Transverse colon (tissue), 4 donors: ENCODE measurements around the gene ATP8B4. TPM values are rescaled to one million over a fixed set of nuclear protein-coding genes. Genes with fewer than 3 reads are reported as not detected.

Source experiments
- DNase-seq: peaks from one replicate; pipeline ENCODE4 v3.0.0-alpha.2; 2019
- H3K27ac ChIP-seq, 4 donors: fragments of 200-600 bp; sonication (generic); 2 replicates each; pipeline ENCODE4 v1.5.1; 2016 to 2018; ENCODE audit warnings: inconsistent platforms in 4 of 4
- H3K27me3 ChIP-seq: fragments of 200-600 bp; sonication (generic); 2 replicates; pipeline ENCODE4 v1.5.1; 2017; ENCODE audit warnings: inconsistent platforms
- H3K36me3 ChIP-seq, 4 donors: fragments of 200-600 bp; sonication (generic); 2 replicates each; pipeline ENCODE4 v1.5.1; 2017 to 2019; ENCODE audit warnings: inconsistent platforms in 4 of 4
- H3K4me1 ChIP-seq, 4 donors: fragments of 200-600 bp; sonication (generic); 2 replicates each; pipeline ENCODE4 v1.5.1; 2017 to 2020; ENCODE audit warnings: inconsistent platforms in 4 of 4
- H3K4me3 ChIP-seq, 4 donors: fragments of 200-600 bp; sonication (generic); 1 replicate in 1 of 4; 2 replicates in 3 of 4; pipeline versions ENCODE4 v1.5.1 to v1.6.1; 2017 to 2019; ENCODE audit warnings: inconsistent platforms in 4 of 4
- H3K9me3 ChIP-seq, 2 donors: fragments of 200-600 bp; sonication (generic); 2 replicates each; pipeline ENCODE4 v1.5.1; 2017 to 2019; ENCODE audit warnings: inconsistent platforms in 2 of 2
- EP300 ChIP-seq: sonication (generic); formaldehyde crosslinking; IDR thresholded peaks from one replicate; pipeline ENCODE4 v1.6.1; 2017; ENCODE audit warnings: antibody characterized with exemption, low read depth
- POLR2A ChIP-seq: fragments of 450-650 bp; IDR thresholded peaks from one replicate; pipeline ENCODE4 v1.6.1; 2016; ENCODE audit warnings: antibody characterized with exemption, mild to moderate bottlenecking, moderate library complexity
- POLR2AphosphoS5 ChIP-seq, 3 donors: sonication (generic); formaldehyde crosslinking; IDR thresholded peaks; one replicate each; pipeline ENCODE4 v1.6.1; 2016; ENCODE audit warnings: antibody characterized with exemption in 3 of 3
- whole genome bisulfite sequencing, 2 donors: methylation state at CpG; one replicate each; pipeline ENCODE4 v1.1.5; 2018; ENCODE audit warnings: low coverage in 1 of 2; 5-methylcytosine and 5-hydroxymethylcytosine counted together
- in situ Hi-C, 4 donors: fragments of 200-750 bp; cut with MboI; loops; one replicate each; pipeline versions ENCODE4 v1.15.0 to v1.15.1; 2017; ENCODE audit warnings: low sequenced_read_pairs in 3 of 4, low pct_ligation_motif_present in 1 of 4, low pct_unique_long_range_greater_than_20kb in 1 of 4
- intact Hi-C: fragments of 100-400 bp; cut with DNase I; formaldehyde crosslinking; loops from one replicate; pipeline ENCODE4 v1.15.1; 2023; ENCODE audit warnings: low total_unique reads
- total RNA-seq, 4 donors: library from RNA; depleted of rRNA; stranded (reverse); fragments of >200 nt; gene quantifications; one replicate each; pipeline ENCODE4 v1.1.0, GENCODE V29; 2016
- TF ChIP-seq, protein P1 (sequence below), 5 experiments: fragments of 200-600 bp in 3 of 5; fragments of 450-650 bp in 2 of 5; sonication (generic) in 3 of 5; IDR thresholded peaks; 1 replicate in 2 of 5; 2 replicates in 3 of 5; pipeline ENCODE4 v1.5.1; 2016 to 2017; ENCODE audit warnings: antibody characterized with exemption in 5 of 5, inconsistent platforms in 3 of 5, mild to moderate bottlenecking in 2 of 5, moderate library complexity in 1 of 5

The ATP8B4 gene
- total RNA-seq, 4 donors from 2014 or later = 6.2 to 26.2 (median 8.5) TPM

DNA sequence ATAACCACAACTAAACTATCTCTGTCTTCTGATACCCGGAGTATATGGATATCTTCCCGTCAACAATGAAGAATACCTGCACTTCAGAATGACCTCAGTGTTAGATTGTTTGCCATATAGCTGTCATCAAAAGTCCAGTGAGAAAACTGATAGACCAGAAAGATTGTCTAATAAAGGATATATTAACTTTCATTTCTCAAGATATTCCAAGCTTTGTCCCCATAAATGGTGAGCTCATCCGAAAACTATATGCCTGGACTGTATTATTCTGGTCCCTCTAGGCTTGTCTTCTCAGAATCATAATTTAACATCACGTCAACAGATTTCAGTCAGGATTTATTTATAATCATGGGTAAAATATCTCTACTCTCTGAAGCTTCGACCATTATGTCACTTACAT is 100.5 kb downstream of the ATP8B4 start:
- no peak overlapping the region for H3K4me3 ChIP-seq
- no peak for DNase-seq
- WGBS, 2 donors = 91 to 100% methylated on average over 4 to 5 of the region's 5 CpGs
- H3K4me1 ChIP-seq = no peaks in the 10 kb centered on the region
- intact Hi-C loops (no loop called here), in situ Hi-C loops (no loop called here)
- H3K36me3 ChIP-seq = no peaks in the 10 kb centered on the region
- H3K27me3 ChIP-seq = no peaks in the 10 kb centered on the region
- H3K27ac ChIP-seq = no peak overlapping the region
- no peaks in the 10 kb centered on the region for H3K9me3 ChIP-seq
- TF ChIP-seq POLR2A (no peak), POLR2AphosphoS5 (IDR thresholded peaks at IDR 0.05) (no peak)

DNA sequence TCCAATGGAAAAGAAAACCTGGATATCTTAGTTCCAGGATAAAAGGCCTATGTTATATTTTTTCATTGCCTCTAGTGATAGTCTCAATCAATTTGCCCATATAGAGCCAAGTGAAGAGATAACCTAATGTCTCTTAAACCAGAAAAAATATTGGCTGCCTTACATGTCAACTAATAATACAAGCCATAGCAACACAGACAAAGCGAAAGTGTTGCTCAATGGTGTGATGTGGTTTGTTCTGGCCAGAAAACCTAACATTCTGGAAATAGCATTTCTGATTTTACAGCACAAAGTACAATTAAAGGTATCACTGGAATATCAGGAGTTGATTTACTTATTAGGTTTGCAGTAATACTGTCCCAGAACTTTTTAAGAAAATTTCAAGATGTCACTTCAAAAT is 101.5 kb downstream of the ATP8B4 start:
- H3K27me3 ChIP-seq = no peaks in the 10 kb centered on the region
- no peak overlapping the region for H3K4me3 ChIP-seq
- no peak for DNase-seq
- H3K27ac ChIP-seq = no peak overlapping the region
- TF ChIP-seq POLR2AphosphoS5 (IDR thresholded peaks at IDR 0.05) = no peak
- TF ChIP-seq POLR2A = no peak
- TF ChIP-seq EP300 = no peak
- TF ChIP-seq, protein P1, sequence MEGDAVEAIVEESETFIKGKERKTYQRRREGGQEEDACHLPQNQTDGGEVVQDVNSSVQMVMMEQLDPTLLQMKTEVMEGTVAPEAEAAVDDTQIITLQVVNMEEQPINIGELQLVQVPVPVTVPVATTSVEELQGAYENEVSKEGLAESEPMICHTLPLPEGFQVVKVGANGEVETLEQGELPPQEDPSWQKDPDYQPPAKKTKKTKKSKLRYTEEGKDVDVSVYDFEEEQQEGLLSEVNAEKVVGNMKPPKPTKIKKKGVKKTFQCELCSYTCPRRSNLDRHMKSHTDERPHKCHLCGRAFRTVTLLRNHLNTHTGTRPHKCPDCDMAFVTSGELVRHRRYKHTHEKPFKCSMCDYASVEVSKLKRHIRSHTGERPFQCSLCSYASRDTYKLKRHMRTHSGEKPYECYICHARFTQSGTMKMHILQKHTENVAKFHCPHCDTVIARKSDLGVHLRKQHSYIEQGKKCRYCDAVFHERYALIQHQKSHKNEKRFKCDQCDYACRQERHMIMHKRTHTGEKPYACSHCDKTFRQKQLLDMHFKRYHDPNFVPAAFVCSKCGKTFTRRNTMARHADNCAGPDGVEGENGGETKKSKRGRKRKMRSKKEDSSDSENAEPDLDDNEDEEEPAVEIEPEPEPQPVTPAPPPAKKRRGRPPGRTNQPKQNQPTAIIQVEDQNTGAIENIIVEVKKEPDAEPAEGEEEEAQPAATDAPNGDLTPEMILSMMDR (IDR thresholded peaks at IDR 0.05) = no peak
- in situ Hi-C loops (no loop called here), intact Hi-C loops (no loop called here)
- no peaks in the 10 kb centered on the region for H3K4me1 ChIP-seq
- 74 to 100% methylated on average over 1 of the region's 1 CpG for WGBS, 2 donors
- H3K36me3 ChIP-seq = no peaks in the 10 kb centered on the region
- no peaks in the 10 kb centered on the region for H3K9me3 ChIP-seq

DNA sequence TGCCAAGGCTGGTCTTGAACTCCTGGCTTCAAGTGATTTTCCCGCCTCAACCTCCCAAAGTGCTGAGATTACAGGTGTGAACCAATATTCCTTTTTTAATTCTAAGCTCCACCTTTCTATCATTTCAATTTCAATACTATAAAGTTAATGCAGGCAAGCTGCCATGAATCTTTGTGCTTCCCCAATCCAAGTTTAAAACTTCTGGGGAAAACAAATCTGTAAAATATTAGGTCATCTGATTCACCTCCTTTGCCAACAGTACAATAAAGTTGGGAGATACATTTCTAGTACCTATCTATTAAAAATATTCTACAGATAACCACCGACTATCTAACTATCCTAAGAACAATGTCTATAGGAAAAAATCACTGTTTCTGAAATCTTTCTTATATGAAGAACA is 102.1 kb downstream of the ATP8B4 start:
- in situ Hi-C loops = no loop called here
- H3K27ac ChIP-seq = no peak overlapping the region
- H3K4me1 ChIP-seq = no peaks in the 10 kb centered on the region
- TF ChIP-seq POLR2A (no peak), EP300 (no peak), POLR2AphosphoS5 (IDR thresholded peaks at IDR 0.05) (no peak)
- TF ChIP-seq, protein P1 (IDR thresholded peaks at IDR 0.05) = no peak
- no peak for DNase-seq
- intact Hi-C loops = no loop called here
- no peaks in the 10 kb centered on the region for H3K36me3 ChIP-seq
- no peaks in the 10 kb centered on the region for H3K9me3 ChIP-seq
- H3K4me3 ChIP-seq = no peak overlapping the region
- WGBS, 2 donors = 85% methylated on average over 2 of the region's 2 CpGs
- no peaks in the 10 kb centered on the region for H3K27me3 ChIP-seq

DNA sequence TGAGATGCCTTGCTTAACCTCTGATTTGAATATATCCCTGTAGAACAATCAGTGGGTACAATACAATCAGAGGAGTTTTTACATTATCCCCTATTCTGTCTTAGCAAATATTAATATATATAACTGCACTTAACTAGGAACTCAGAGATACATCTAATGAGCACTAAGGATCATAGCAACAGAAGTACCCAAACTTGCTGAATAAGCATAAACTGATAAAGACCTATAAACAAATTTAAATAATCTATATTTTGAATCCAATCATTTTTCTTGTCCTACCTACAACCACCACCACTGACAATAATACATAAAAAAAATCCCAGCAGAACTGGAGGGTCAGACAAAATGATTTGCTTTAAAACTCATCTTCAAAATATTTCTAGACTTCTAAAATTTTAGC is 106.2 kb downstream of the ATP8B4 start:
- H3K4me3 ChIP-seq = no peak overlapping the region
- no peak for DNase-seq
- TF ChIP-seq POLR2AphosphoS5 (IDR thresholded peaks at IDR 0.05) = no peak
- TF ChIP-seq POLR2A = no peak
- no peak for TF ChIP-seq EP300
- TF ChIP-seq, protein P1 (IDR thresholded peaks at IDR 0.05) = no peak
- H3K27me3 ChIP-seq = no peaks in the 10 kb centered on the region
- in situ Hi-C loops (no loop called here), intact Hi-C loops (no loop called here)
- H3K27ac ChIP-seq = no peak overlapping the region
- H3K4me1 ChIP-seq = peaks cover 0 to 6% (median 2%) of the 10 kb centered on the region in 4 donors
- H3K9me3 ChIP-seq = no peaks in the 10 kb centered on the region
- no peaks in the 10 kb centered on the region for H3K36me3 ChIP-seq

DNA sequence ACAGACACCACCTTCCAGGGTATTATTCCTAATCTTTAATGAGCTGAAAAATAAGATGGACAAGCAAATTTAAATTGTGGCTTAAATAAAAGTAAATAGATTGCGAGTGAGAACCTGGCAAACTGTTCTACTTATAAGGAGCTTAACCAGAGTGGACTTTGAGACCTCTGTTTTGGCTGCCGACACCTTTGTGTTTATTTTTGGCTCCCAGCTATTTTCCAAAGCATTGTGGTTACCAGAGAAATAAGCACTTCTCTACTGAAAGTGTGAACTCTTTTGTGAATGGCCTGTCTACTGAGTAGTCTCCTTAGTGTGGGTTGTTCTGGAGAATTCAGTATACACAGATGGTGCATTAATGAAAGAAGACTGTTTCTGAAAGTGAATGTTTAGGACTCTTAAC is 109.4 kb downstream of the ATP8B4 start:
- Histone ChIP-seq H3K27ac (no peak overlapping the region), H3K27me3 (no peaks in the 10 kb centered on the region), H3K36me3 (no peaks in the 10 kb centered on the region), H3K4me1 (peaks cover 0 to 6% (median 2%) of the 10 kb centered on the region in 4 donors), H3K9me3 (no peaks in the 10 kb centered on the region), H3K4me3 (no peak overlapping the region)
- in situ Hi-C loops = no loop called here
- intact Hi-C loops = no loop called here
- WGBS, 2 donors = 23 to 29% methylated on average over 2 of the region's 2 CpGs
- no peak for DNase-seq
- TF ChIP-seq EP300 (no peak), POLR2A (no peak), POLR2AphosphoS5 (IDR thresholded peaks at IDR 0.05) (no peak)
- TF ChIP-seq, protein P1 (IDR thresholded peaks at IDR 0.05) = no peak
